NCI-H2171 treated with DMSO at 0.1 percent for 48 hours (cell line): ENCODE measurements around the gene SLC26A6.

Experiments used
- DNase-seq: peaks from one replicate; lab custom pipeline; 2025; lab: John Stamatoyannopoulos, UW

SLC26A6 gene

DNA sequence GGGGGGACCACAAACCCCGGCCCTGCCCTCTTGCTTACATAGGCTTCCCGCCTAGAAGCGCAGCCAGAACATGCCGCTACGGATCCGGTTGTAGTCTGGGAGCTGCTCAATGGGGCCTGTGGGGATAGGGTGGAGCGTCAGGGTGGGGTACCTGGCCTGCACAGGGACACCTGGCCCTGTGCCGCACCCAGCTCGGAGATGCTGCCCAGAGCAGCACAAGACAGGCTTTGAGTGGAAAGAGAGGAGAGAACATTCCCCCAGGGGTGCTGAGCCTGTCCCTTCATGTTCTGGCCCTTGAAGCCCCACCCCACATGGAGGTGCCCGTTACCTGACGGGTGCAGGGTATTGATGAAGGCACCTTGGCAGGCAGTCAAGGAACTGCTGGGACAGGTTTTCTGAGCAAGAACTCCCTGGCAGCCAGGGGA lies 36.2 kb downstream of the SLC26A6 start:
- DNase-seq: peak; percentile 41

DNA sequence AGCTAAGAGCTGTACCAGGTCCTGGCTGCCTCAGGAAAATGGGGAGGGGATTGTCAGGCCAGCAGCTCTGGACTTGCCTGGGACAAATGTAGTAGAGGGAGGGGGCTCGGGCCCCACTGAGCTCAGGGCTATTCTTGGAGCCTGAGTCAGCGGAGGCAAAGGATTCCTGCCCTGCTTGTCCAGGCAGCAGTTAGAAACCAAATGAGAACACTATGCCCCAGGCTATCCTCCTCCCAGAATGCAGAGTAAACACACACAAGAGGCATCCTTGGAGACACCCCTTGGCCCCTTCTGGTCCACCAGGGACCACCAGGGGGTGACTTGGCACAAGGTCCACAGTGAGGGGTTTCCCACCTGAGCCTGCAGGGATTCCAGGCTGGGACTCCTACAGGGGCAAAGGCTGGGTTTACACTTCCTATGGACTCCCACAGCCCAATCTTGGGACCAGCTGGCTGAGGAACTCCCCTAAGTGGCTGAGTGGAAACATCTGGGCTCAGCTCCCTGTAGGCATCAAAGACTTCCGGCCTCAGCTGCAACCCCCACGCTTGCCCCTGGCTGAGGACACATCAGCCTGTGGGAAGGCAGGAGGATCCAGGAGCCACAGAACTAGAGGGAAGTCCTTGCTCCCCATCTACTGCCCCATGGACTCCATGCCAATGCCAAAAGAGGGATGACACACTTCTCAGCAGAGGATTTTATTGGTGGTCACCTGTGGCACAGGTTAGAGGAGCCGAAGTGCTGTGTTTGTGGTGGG lies 36.8 kb downstream of the SLC26A6 start:
- DNase-seq: no peak

DNA sequence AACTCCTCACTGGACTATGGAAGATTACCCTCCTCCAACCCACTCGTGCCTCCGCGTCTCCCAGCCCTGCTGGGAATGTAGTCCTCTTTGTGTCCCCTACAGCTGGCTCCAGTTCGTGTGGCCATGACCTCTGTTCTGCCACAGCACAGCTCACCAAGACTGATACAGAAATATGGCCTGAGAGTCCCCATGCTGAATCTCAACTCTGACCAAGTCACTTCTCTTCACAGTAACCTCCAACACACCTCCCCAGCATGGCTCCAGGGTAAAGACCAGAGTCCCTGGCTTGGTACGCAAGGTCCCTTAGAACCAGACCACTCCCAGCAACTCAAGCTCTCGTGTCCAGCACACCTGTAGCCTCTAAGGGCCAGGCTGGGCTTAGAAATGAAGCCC lies 37.9 kb downstream of the SLC26A6 start:
- no peak for DNase-seq

DNA sequence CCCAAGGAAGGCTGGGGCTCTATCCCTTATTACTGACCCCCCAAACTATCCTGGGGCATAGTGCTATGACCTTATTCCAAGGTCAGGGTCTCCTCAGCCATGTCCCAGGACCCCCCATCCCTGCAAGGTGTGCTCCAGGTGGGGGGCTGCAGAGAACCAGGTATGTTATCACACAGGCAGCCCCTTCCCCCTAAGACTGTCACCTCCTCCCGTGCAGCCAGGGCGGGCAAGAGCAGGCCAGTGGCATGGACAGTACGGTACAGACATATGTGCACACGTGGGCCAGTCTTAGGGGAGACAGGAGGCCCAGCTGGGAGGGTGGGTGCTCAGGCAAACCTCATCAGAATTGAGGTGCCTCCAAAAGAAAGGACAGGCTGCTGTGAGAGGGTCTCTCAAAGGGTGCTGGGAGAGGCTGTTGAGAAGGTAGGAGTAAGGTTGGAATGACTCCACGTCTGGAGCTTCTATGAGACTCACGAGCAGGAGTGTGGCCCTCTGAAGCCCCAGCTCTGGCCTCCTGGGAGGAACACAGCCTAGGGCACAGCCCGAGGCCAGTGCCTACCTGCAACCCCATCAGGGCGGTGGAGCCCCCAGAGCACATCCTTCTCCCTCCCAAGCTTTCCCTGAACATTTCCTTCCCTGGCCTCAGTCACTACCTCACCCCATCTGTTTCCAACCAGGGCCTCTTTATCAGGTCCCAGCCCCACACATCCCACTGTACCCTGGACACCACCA lies 38.4 kb downstream of the SLC26A6 start:
- no peak for DNase-seq

DNA sequence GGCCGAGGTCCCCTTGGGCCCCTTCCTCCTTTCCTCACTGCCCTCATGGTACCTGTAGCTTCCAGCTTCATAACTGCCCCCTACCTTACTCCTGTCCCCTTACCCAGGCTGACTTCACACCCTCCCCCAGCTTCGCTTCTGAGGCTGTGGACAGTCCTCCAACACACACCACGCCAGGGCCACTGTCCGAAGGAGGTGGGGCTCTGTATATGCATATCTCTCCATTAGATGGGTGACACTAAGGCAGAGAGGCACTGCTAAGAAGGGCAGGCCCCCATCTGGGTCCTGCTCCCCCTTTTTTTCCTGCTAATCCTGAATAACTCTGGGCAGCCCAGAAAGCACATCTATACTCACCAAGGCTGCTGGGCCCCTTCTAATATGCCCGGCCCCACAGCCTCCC lies 39.1 kb downstream of the SLC26A6 start:
- DNase-seq: no peak

DNA sequence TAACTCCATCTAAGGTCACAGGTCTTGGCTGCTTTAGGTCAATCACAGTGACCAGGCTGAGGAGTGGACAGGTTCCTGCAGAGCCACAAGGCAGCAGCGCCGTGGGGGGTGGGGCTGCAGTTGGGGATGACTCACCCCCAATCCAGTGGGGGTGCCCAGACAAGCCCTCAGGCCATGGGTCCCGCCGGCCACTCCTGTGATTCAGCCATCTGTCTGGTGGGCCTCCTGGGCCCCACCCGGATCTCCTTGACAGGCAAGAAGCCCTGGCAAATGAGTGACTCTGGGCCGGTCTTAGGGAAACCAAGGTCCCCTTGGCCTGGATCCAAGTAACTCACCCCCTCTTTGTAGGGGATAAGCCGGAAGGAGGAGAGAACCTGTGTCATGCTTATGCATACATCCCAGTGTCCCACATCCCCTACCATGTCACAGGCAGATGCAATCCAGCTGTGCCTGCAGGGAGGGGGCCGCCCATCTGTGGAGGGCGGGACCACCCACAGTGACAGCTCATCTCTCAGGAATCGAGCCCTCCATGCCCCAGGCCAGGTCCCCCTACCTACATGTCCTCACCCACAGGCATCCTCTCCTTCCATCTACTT lies 39.6 kb downstream of the SLC26A6 start:
- no peak for DNase-seq

DNA sequence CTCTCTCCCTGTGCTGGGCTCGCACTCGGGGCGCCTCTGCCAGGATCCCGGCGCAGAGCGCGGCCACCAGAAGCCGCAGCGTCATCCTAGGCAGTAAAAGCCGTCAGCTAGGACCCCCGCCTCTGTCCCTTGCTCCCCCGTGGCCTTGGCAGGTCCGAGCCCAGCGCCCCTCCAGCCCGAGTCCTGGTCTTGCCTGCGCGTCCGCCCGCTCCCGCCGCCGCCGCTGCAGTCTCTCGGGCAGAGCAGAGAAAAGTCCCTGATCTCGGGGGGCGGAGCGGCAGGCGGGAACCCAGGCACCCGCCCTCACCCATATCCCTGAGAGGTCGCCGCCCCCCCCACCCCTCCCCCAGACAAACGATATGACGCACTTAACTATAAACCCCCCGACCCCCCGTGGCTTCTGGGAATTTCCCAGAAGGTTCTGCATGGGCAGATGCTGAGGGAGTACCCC lies 40.2 kb downstream of the SLC26A6 start, which contains the start of gene COL7A1:
Gene COL7A1, minus strand, starts transcription at position 255 of the 451 bp plus-strand sequence. Its CDS starts 170 bp downstream, at position 85.
- no peak for DNase-seq

DNA sequence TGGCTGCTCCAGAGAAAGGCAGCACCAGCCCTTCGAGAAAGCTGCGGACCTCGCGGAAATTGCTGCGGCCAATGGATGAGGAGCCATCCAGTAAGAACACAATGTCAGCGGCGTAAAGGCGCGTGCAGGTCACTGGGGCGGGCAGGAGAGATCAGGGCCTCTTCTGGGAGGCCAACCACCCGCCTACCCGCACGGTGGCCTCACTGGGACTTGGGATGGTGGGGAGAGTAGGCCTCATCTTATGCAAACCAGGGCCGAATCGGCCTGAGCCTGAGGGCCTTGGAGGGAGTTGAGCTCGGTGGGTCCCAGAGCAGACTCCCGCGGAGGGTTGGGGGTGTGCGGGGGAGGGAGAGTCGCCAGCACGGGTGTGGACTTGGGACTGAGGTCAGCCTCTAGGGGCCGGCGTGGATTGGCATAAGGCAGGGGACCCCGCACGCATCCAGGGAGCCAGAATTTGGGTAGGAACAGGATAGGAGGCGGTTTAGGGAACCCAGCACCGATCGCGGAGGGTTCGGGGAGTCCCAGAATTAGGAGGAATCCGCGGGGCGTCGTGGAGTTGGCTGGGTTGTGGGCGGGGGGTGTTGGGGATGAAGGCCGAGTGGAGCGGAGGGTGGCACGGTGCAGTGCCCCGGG lies 40.7 kb downstream of the SLC26A6 start:
- no peak for DNase-seq

DNA sequence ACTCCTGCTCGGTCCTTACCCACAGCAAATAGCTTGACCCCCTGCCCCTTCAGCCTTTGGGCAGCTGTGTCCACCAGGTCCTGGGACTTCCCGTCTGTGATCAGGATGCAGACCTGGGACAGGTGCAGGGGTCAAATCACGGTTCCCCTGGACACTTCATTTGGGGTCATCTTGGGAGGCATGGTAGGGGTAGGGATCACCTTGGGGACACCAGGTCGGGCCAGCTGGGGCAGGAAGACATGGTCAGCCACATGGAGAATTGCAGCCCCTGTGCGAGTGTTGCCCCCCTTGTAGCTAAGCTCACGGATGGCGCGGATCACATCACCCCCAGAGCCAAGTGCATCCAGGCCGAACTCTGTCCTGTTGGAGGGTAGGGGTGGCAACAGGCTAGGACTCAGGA lies 41.9 kb downstream of the SLC26A6 start:
- DNase-seq: no peak

DNA sequence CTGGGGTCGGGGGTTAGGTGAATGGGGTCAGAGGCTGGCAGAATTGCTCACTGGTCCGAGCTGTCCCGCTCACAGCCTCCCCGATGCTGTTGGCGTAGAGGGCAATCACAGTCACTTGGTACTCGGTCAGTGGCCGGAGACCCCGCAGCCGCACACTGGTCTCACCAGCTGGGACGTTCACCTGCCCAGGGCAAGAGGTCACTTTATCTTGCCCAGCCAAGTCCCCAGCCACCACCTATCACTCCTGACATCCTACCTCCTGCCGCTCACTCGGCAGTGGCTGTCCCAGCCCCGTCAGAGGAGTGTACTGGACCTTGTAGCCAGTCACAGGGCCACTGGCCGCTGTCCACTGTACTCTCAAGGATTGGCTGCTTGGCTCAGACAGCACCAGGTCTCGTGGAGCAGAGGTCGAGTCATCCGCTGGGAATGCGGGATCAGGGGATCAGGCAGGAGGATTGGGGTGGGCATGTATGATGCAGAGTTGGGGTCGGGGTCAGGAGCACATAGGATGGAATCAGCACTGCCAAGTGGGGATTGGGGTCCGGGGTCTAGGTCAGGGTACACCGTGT lies 42.7 kb downstream of the SLC26A6 start:
- DNase-seq: no peak

DNA sequence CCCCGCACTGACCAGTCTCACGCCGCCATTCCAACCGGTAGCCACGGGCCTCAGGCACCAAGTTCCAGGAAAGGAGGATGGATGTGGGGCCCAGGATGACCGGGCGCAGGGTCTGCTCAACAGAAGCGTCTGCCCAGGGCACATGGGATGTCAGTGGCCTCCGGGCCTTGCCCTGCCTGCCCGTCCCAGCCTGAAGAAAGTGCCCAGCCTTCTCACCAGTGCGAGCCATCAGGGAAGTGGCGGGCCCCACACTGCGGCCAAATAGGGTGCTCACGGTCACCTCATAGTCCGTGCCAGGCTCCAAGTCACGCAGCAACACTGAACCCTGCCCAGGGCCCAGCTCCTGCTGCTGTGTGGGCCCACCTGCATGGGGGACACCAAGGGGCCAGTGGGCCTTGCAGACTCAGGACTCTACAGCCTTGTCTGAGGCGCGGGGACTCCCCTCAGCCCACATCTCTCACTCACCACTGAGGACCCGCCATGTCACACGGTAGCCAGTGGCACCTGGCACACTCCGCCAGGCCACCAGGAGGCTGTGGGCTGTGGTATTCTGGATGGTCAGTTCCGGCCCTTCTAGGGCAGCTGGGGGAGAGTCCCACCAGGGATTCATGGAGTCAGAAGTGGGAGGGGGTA lies 43.3 kb downstream of the SLC26A6 start:
- DNase-seq: no peak

DNA sequence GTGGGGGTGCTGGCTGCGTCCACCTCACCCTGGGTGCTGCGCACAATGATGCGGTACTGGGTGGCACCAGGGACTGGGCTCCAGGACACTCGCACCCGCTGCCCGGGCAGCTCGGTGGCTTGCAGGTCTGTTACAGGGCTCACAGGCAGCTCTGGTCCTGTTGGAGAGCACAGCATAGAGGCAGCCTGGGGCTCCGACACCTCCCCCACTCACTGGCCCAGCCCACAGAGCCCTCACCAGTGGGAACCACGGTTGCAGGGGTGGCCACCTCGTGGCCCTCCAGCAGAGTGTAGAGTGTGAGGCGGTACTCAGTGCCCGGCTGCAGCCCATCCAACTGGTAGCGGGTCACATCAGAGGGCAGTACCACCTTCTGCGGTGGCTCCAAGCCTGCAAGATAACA lies 43.8 kb downstream of the SLC26A6 start:
- no peak for DNase-seq

DNA sequence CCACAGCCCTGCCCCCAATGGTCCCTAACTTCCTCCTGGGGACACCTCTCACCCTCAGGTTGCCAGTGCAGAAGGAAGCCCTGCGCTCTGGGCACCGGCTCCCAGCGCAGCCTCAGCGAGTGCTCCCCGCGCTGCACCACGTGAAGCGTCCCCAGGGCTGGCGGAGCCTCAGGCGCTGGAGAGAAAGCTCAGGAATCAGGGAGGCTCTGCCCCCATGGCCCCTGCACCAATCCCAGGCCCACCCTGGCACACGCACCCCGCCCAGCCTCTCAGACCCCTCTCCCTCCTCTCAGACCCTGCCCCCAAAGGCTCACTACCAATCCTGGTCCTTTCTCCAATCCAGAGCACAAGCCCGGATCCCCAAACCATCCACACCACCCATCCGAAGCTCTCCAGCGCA lies 47.0 kb downstream of the SLC26A6 start:
- no peak for DNase-seq

DNA sequence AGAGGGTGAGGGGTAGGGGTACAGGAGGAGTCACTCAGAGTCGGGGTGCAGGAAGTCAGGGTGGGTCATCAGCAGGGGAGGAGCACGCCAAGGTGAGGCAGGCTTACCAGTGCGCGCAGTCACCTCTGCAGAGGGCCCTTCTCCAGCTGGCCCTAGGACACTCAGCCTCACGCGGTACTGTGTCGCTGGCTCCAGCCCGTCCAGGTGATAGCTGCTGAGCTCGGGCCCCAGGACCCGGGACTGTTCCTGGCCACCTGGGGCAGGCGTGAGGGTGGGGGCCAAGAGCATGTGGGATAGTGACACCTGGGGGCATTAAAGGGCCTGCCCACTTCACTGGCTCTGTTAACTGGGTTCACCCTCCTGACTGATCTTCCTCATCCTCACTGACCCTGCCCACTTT lies 47.6 kb downstream of the SLC26A6 start:
- DNase-seq: no peak

DNA sequence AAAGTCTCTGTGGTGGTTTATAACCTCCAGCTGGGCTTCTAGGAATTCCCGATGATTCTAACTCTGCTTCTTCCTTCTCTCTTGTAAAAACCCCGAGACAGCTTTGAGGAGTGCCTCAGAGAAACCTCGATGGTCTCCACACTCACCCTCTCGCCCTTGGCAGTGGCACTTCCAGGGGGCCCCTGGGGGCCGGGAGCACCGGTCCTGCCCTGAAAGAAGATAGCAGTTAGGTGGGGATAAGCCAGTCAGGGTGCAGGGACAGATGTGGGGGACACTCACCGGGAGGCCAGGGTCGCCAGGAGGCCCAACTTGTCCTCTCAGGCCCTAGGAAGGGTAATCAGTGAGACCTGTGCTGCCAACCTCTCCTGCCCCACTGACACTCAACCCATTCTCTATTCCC lies 49.9 kb downstream of the SLC26A6 start:
- no peak for DNase-seq

DNA sequence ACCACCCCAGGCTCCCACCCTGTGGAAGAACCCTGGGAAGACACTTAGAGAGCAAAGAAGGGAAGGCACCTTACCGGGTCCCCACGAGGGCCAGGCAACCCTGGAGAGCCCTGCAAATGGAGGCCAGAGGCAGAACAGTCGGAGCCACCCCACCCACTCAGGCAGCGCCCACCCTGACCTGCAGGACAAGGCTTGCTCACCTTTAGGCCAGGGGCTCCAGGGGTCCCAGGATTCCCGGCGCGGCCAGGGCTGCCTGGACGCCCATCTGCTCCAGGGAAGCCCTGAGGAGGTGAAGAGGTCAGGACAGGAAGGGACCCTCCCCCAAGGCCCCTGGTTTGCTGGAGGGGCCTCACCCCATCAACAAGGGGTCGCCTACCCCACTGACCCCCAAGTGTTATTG lies 50.4 kb downstream of the SLC26A6 start:
- no peak for DNase-seq

DNA sequence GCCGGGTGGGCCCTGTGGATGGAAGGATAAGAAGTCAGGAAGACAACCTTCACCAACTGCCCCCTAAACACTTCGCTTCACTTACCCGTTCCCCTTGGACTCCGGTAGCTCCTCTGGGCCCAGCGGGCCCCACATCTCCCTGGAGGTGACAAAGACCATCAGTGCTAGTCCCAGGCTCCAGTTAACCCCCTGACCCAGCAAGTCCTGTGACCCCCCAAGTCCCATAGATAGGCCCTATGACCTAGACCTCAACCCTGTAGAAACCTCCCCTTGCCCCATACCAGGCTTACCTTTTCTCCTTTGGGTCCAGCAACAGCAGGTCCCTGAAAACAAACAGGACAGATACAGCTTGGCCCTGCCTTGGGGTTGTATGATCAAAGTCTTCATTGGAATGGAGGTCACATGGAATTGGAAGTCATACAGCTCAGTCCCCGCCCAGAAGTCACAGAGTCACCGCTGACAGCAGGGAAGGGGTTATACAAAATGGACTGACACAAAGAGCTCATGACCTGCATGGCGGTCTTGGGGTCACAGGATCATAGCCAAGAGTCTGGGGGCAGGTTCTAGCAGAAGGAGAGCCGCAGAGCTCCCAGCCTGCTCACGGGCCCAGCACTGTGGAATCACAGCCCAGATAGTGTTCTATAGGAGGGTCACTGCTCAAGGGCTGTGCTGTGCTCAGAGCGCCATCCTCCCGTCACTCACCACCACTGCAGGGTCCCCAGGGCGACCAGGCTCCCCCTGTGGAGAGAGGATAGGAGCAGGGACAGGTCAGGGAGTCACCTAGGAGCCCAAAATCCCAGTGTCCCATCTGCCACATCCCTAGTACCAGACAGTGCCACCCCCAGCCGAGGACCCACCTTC lies 53.4 kb downstream of the SLC26A6 start:
- DNase-seq: no peak

DNA sequence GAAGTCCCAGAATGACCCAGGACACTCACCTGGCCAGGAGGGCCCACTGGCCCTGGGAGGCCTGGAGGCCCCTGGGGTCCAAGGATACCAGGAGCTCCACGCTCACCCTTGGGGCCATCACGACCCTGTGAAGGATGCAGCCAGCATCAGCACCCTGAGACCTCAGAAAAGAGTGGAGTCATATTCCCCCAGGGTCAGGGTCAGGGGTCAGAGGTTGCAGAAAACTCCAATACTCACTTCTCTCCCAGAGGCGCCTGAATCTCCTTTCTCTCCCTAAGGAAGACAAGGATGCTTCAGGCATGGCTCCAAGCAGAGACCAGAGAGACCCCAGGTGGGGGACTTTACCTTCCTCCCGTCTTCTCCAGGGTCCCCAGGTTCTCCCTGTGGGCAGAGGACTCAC lies 58.6 kb downstream of the SLC26A6 start:
- no peak for DNase-seq
